ELR (cell line): ENCODE data around the gene MTF1.
"Not testable (repeated sequence)": the region's sequence is repeated elsewhere in the genome, so short reads cannot be mapped to it uniquely, and the experiment has no call there.

Source experiments
- DNase-seq: peaks from one replicate; pipeline ENCODE4 v3.0.0-alpha.2; 2015; ENCODE audit warnings: low read depth

The MTF1 gene

GRCh38 chr1:37859507-37860345, at the start of gene MTF1:
Gene MTF1, minus strand, starts transcription at chr1:37859592. Its CDS starts 1,934 bp downstream, at chr1:37857658.
- peak; percentile 98 for DNase-seq

- not testable (repeated sequence) for DNase-seq
These were observed 49.1 kb upstream of the MTF1 start for GRCh38 chr1:37908531-37908930.

- DNase-seq, result not testable (repeated sequence)
These were observed 48.2 kb upstream of the MTF1 start for GRCh38 chr1:37907416-37908125.

- DNase-seq, result not testable (repeated sequence)
These were observed 47.2 kb upstream of the MTF1 start for GRCh38 chr1:37906591-37906990.

- no peak for DNase-seq
These were observed 46.3 kb upstream of the MTF1 start for GRCh38 chr1:37905727-37906126.

- not testable (repeated sequence) for DNase-seq
These were observed 44.5 kb upstream of the MTF1 start for GRCh38 chr1:37903921-37904320.

GRCh38 chr1:37902983-37903382, 43.6 kb upstream of the MTF1 start:
- DNase-seq, result no peak

- DNase-seq, result no peak
These were observed 42.5 kb upstream of the MTF1 start for GRCh38 chr1:37901893-37902225.

- no peak for DNase-seq
These were observed 42.0 kb upstream of the MTF1 start for GRCh38 chr1:37901191-37901892.

GRCh38 chr1:37897563-37897962, 38.2 kb upstream of the MTF1 start:
- not testable (repeated sequence) for DNase-seq

GRCh38 chr1:37893673-37894072, 34.3 kb upstream of the MTF1 start:
- DNase-seq, result no peak

- DNase-seq, result peak; percentile 53
These were observed 33.0 kb upstream of the MTF1 start for GRCh38 chr1:37892151-37893047.

- peak; percentile 72 for DNase-seq
These were observed 31.1 kb upstream of the MTF1 start for GRCh38 chr1:37890378-37891014.

- no peak for DNase-seq
These were observed 28.8 kb upstream of the MTF1 start for GRCh38 chr1:37888022-37888700.

- no peak for DNase-seq
These were observed 24.8 kb upstream of the MTF1 start for GRCh38 chr1:37884145-37884544.

GRCh38 chr1:37883671-37884070, 24.3 kb upstream of the MTF1 start:
- no peak for DNase-seq

GRCh38 chr1:37879865-37880264, 20.5 kb upstream of the MTF1 start:
- no peak for DNase-seq

GRCh38 chr1:37878071-37878470, 18.7 kb upstream of the MTF1 start:
- no peak for DNase-seq

- DNase-seq, result peak; percentile 46
These were observed 16.4 kb upstream of the MTF1 start for GRCh38 chr1:37875833-37876232.

- no peak for DNase-seq
These were observed 13.3 kb upstream of the MTF1 start for GRCh38 chr1:37872692-37873091.

GRCh38 chr1:37868466-37868865, 9.1 kb upstream of the MTF1 start:
- DNase-seq, result no peak
